CD4-positive, CD25-positive, alpha-beta regulatory T cell (primary cell): Measurements from ENCODE around the gene RBM43. TPM values are rescaled to one million over a fixed set of nuclear protein-coding genes. Genes with fewer than 3 reads are reported as not detected.

Experiments
- ATAC-seq, 2 donors: fragments of 150-1000 bp; cut with Tn5 transposase; one replicate each; pipeline ENCODE4 v1.10.0; 2021; ENCODE audit warnings: low read depth in 2 of 2, moderate number of reproducible peaks in 2 of 2, moderate library complexity in 1 of 2
- DNase-seq, 3 donors: peaks; one replicate each; pipeline versions ENCODE4 v3.0.0 to v3.0.0-alpha.2; 2012 to 2022; ENCODE audit warnings: mixed read lengths in 1 of 3
- H3K27ac ChIP-seq: one replicate; pipeline ENCODE4 v1.7.0; 2013; ENCODE audit warnings: mild to moderate bottlenecking, low read length; ENCODE audit not compliant: insufficient read depth, poor library complexity, severe bottlenecking
- H3K27me3 ChIP-seq: one replicate; pipeline ENCODE4 v1.7.0; 2013; ENCODE audit warnings: low read length; ENCODE audit not compliant: control insufficient read depth, insufficient read depth
- H3K36me3 ChIP-seq: one replicate; pipeline ENCODE4 v1.7.0; 2013; ENCODE audit warnings: mild to moderate bottlenecking, low read length, moderate library complexity; ENCODE audit not compliant: control insufficient read depth, insufficient read depth
- H3K4me1 ChIP-seq: 2 replicates; pipeline ENCODE4 v1.7.0; 2013; ENCODE audit warnings: mild to moderate bottlenecking, low read length; ENCODE audit not compliant: insufficient read depth, control insufficient read depth, poor library complexity, severe bottlenecking
- H3K4me3 ChIP-seq: one replicate; pipeline ENCODE4 v1.7.0; 2013; ENCODE audit warnings: low read depth, mild to moderate bottlenecking, low read length, moderate library complexity
- H3K9me3 ChIP-seq, 2 experiments: 1 replicate in 1 of 2; 2 replicates in 1 of 2; pipeline ENCODE4 v1.7.0; 2013; ENCODE audit warnings: low read length in 2 of 2, mild to moderate bottlenecking in 1 of 2, moderate library complexity in 1 of 2; ENCODE audit not compliant: control insufficient read depth in 2 of 2
- H3K27ac Mint-ChIP-seq, 3 donors: one replicate each; pipeline ENCODE4 v1.8.0; 2020 to 2022; ENCODE audit warnings: mild to moderate bottlenecking in 3 of 3, mixed read lengths in 3 of 3, moderate library complexity in 2 of 3
- H3K27me3 Mint-ChIP-seq: one replicate; pipeline ENCODE4 v1.8.0; 2022; ENCODE audit warnings: mild to moderate bottlenecking, mixed read lengths
- H3K36me3 Mint-ChIP-seq: one replicate; pipeline ENCODE4 v1.8.0; 2020; ENCODE audit warnings: mixed read lengths
- H3K4me1 Mint-ChIP-seq, 4 donors: one replicate each; pipeline ENCODE4 v1.8.0; 2020 to 2022; ENCODE audit warnings: mixed read lengths in 4 of 4, mild to moderate bottlenecking in 1 of 4
- H3K4me3 Mint-ChIP-seq, 4 donors: one replicate each; pipeline ENCODE4 v1.8.0; 2020 to 2022; ENCODE audit warnings: mild to moderate bottlenecking in 4 of 4, mixed read lengths in 4 of 4, moderate library complexity in 3 of 4
- H3K9me3 Mint-ChIP-seq, 7 donors: one replicate each; pipeline ENCODE4 v1.8.0; 2020 to 2022; ENCODE audit warnings: mixed read lengths in 7 of 7, mild to moderate bottlenecking in 3 of 7, moderate library complexity in 2 of 7
- polyA plus RNA-seq, 4 donors: library from polyadenylated mRNA; unstranded; fragments of 300-500 nt; fragmentation: Illumina TruSeq; gene quantifications; one replicate each; pipeline ENCODE4 v1.2.3, GENCODE V29; 2021
- total RNA-seq: library from RNA; stranded (reverse); gene quantifications from one replicate; pipeline ENCODE4 v1.2.3, GENCODE V29; 2022

Gene RBM43
- total and polyA plus RNA-seq, 5 donors from 2014 or later, result 4.2 to 12.3 (median 5.9) TPM

DNA sequence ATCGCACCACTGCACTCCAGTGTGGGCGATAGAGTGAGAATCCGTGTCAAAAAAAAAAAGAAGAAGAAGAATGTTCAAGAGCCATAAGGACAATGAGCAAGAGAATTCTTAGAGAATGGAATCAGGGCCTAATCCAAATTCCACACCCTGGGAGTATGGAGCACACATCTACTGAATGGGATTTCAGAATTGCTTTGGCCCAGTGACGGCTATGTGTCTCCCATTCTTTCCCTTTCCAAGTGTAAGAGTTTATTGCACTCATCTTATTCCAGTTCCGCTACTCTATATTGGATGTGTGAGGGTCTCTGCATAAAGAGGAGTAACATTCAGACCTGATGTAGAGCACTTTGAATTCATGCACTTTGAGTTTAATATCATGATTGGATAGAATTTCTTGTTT is 5.9 kb upstream of the RBM43 start:
- no peak overlapping the region for H3K27ac ChIP-seq
- H3K4me1 ChIP-seq, result no peaks in the 10 kb centered on the region
- H3K36me3 ChIP-seq, result peaks cover 27% of the 10 kb centered on the region
- Mint-ChIP-seq H3K27me3 (peaks cover 6% of the 10 kb centered on the region), H3K9me3 (peaks cover 0 to 4% (median 0%) of the 10 kb centered on the region in 7 donors), H3K4me1 (peaks cover 5 to 24% (median 10%) of the 10 kb centered on the region in 4 donors), H3K4me3 (no peak overlapping the region), H3K36me3 (peaks cover 17% of the 10 kb centered on the region), H3K27ac (no peak overlapping the region)
- H3K27me3 ChIP-seq, result no peaks in the 10 kb centered on the region
- H3K9me3 ChIP-seq, result no peaks in the 10 kb centered on the region
- DNase-seq, result no peak
- no peak overlapping the region for H3K4me3 ChIP-seq
- no peak for ATAC-seq

DNA sequence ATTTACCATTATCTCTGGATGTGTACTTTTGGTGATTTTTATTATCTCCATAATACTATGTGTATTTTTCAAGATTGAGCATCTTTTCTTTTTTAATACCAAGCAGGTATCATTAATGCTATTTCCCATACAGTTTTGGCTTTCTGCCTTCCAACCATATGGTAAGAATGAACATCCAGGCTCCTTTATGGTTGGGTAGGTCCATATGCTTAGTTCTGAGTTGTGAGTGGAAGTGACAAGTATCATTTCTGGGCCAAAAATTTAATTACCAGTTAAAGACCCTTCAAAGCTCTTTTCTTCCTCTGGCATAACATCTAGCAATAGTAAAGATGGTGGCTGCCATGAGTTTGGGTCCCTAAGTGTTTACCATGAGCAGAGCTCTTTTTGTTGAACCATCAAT is 4.3 kb upstream of the RBM43 start:
- Histone ChIP-seq H3K9me3 (no peaks in the 10 kb centered on the region), H3K4me3 (no peak overlapping the region), H3K4me1 (peaks cover 10% of the 10 kb centered on the region), H3K36me3 (peaks cover 14% of the 10 kb centered on the region), H3K27ac (no peak overlapping the region), H3K27me3 (no peaks in the 10 kb centered on the region)
- Mint-ChIP-seq H3K4me1 (peaks cover 9 to 35% (median 14%) of the 10 kb centered on the region in 4 donors), H3K27ac (no peak overlapping the region), H3K9me3 (peaks cover 0 to 3% (median 0%) of the 10 kb centered on the region in 7 donors), H3K27me3 (peaks cover 6% of the 10 kb centered on the region), H3K36me3 (peaks cover 11% of the 10 kb centered on the region), H3K4me3 (no peak overlapping the region)
- ATAC-seq, result no peak
- DNase-seq, result no peak

DNA sequence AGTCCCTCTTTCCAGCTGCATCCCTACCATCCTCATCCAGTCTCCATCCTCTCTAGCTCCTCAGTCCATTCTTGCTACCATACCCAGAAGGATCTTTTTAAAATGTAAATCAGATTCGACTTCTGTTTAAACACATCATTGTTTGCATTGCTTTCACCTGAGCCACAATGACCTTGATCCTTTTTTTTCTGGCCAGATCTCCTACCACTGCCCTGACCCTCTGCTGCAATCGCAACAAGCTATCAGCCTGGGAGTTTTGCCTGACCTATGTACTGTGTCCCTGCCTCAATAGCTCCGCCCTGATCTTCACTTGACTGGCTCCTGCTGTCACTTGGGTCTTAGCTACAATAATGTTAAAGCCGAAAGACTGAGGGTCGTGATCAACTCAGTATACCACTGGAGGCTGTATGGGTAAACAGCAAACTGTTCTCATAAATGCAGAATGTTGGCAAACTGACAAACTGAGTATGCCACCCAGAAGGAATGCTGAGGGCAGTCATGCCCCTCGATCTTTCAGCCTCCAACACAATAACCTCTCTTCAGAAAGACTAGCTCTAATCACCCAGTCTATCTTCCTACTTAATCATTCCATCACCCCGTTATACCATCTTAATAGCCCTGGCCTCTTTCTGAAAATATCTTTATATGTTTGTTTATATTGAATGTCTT is 2.6 kb upstream of the RBM43 start:
- Mint-ChIP-seq H3K9me3 (peaks cover 0 to 2% (median 0%) of the 10 kb centered on the region in 7 donors), H3K27me3 (peaks cover 6% of the 10 kb centered on the region), H3K27ac (peak overlapping the region; percentile 25 to 76 (median 55)), H3K36me3 (peaks cover 3% of the 10 kb centered on the region), H3K4me1 (peaks cover 15 to 49% (median 26%) of the 10 kb centered on the region in 4 donors), H3K4me3 (peak overlapping the region; percentile 32 to 83 (median 54))
- DNase-seq, result no peak
- H3K9me3 ChIP-seq, result no peaks in the 10 kb centered on the region
- peaks cover 16% of the 10 kb centered on the region for H3K4me1 ChIP-seq
- H3K27ac ChIP-seq, result no peak overlapping the region
- ATAC-seq, result no peak
- H3K27me3 ChIP-seq, result no peaks in the 10 kb centered on the region
- no peak overlapping the region for H3K4me3 ChIP-seq
- no peaks in the 10 kb centered on the region for H3K36me3 ChIP-seq

DNA sequence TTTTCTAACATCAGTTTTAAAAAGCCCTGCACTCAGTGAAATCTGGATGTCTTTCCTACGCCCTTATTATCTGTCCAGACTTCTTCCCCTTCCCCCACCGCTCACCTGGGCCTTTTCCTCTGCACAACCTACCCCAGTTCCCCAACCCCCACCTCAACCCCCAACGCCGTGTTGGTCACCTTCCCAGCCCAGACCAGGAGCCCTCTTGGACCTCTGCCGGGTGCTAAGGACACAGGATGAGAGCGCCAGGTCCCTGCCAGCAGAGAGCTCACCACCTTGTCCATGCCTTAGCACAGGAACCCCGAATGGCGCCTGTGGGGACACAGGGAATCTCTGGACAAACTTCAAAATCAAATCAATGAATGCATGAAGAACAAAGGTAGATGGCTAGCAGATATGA is 966 bp upstream of the RBM43 start:
- H3K4me3 Mint-ChIP-seq, result peak overlapping the region; percentile 69 to 91 (median 70)
- H3K27me3 ChIP-seq, result no peaks in the 10 kb centered on the region
- peaks cover 16% of the 10 kb centered on the region for H3K4me1 ChIP-seq
- H3K36me3 ChIP-seq, result no peaks in the 10 kb centered on the region
- no peaks in the 10 kb centered on the region for H3K36me3 Mint-ChIP-seq
- H3K4me3 ChIP-seq, result peak overlapping the region; percentile 98
- ATAC-seq, result no peak
- peaks cover 6% of the 10 kb centered on the region for H3K27me3 Mint-ChIP-seq
- no peaks in the 10 kb centered on the region for H3K9me3 ChIP-seq
- H3K27ac Mint-ChIP-seq, result peak overlapping the region; percentile 88 to 98 (median 97)
- no peak overlapping the region for H3K27ac ChIP-seq
- no peaks in the 10 kb centered on the region for H3K9me3 Mint-ChIP-seq
- no peak for DNase-seq
- H3K4me1 Mint-ChIP-seq, result peaks cover 11 to 49% (median 33%) of the 10 kb centered on the region in 4 donors

DNA sequence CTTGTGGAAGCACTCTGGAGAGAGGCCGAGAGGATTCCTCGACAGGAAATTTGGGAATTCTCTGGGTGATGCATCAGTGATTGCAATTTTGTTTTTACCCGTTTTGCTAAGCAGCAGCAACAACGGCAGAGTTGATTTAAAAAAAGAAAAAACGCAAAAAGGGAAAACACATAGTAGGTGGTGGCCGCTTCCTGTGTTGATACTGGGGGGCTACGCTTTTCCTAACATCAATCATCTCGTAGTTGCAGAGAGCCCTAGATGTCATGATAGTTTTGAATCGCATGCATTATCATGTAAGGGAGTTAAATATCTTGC is 271 bp upstream of the RBM43 start:
- no peak for DNase-seq
- Mint-ChIP-seq H3K27ac (peak overlapping the region; percentile 88 to 98 (median 97)), H3K4me1 (peaks cover 13 to 47% (median 32%) of the 10 kb centered on the region in 4 donors), H3K4me3 (peak overlapping the region; percentile 88 to 98 (median 94)), H3K9me3 (no peaks in the 10 kb centered on the region), H3K36me3 (no peaks in the 10 kb centered on the region), H3K27me3 (peaks cover 6% of the 10 kb centered on the region)
- H3K27me3 ChIP-seq, result no peaks in the 10 kb centered on the region
- peaks cover 16% of the 10 kb centered on the region for H3K4me1 ChIP-seq
- H3K9me3 ChIP-seq, result no peaks in the 10 kb centered on the region
- ATAC-seq, result no peak
- no peaks in the 10 kb centered on the region for H3K36me3 ChIP-seq
- H3K27ac ChIP-seq, result peak overlapping the region; percentile 92
- H3K4me3 ChIP-seq, result peak overlapping the region; percentile 98

DNA sequence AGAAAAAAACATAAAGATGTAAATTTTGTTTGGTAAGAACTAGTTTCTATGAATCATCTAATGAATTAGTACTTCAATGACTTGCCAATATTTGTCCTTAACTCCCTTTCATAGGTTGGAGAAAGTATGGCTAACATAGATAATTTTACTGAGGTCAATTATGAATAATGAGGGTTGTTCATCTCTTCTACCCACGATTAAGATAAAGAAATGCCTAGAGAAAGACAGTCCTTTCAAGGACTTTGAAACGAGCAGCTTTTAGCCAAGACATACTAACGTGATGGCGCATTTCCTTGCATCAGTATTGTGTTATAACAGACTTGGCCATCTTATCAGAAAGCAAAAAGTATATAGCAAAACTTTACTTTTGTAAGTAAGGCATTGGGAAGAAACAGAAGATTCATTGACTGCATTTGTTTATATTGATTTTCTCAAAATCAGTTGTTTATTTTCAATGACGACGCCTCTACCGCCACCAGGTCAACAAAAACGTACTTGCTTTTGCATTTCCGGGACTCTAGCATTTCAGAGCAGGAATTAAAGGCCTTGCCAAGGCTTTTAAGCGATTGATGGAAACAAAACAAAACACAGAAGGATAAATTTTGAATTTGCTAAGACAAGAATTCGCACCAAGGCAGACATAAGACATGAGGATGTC is 961 bp downstream of the RBM43 start:
- Histone ChIP-seq H3K27ac (peak overlapping the region; percentile 92), H3K9me3 (no peaks in the 10 kb centered on the region), H3K36me3 (no peaks in the 10 kb centered on the region), H3K4me1 (peaks cover 16% of the 10 kb centered on the region), H3K4me3 (peak overlapping the region; percentile 98), H3K27me3 (no peaks in the 10 kb centered on the region)
- Mint-ChIP-seq H3K27ac (peak overlapping the region; percentile 88 to 99 (median 99)), H3K4me3 (peak overlapping the region; percentile 88 to 98 (median 92)), H3K27me3 (peaks cover 6% of the 10 kb centered on the region), H3K36me3 (no peaks in the 10 kb centered on the region), H3K9me3 (no peaks in the 10 kb centered on the region), H3K4me1 (peaks cover 14 to 50% (median 32%) of the 10 kb centered on the region in 4 donors)
- DNase-seq (peak in 2 of 3 donors; percentile 4 to 68), ATAC-seq (no peak)

DNA sequence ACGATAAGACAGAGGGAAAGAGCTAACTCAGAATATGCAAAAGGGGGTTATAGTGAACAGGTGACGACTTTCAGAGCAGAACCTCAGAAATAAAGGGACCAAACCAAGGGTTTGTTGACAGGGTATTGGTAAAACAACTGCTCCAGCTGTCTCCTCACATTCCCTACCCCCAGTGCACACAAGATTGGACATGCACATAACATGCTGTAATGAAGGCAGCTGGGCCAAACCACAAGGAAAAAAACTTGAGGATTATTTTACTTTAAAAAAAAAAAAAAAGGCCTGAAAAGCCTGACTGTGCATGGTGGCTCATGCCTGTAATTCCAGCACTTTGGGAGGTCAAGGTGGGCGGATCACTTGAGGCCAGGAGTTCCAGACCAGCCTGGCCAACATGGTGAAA is 3.5 kb downstream of the RBM43 start:
- Histone ChIP-seq H3K27ac (no peak overlapping the region), H3K9me3 (no peaks in the 10 kb centered on the region), H3K4me1 (peaks cover 16% of the 10 kb centered on the region), H3K36me3 (peaks cover 13% of the 10 kb centered on the region), H3K27me3 (no peaks in the 10 kb centered on the region), H3K4me3 (no peak overlapping the region)
- no peaks in the 10 kb centered on the region for H3K27me3 Mint-ChIP-seq
- peak overlapping the region in 1 of 3 donors; percentile 55 for H3K27ac Mint-ChIP-seq
- no peak for DNase-seq
- H3K4me1 Mint-ChIP-seq, result peaks cover 19 to 63% (median 33%) of the 10 kb centered on the region in 4 donors
- no peak for ATAC-seq
- H3K4me3 Mint-ChIP-seq, result peak overlapping the region in 1 of 4 donors; percentile 56
- H3K9me3 Mint-ChIP-seq, result peaks cover 0 to 1% (median 0%) of the 10 kb centered on the region in 7 donors
- peaks cover 15% of the 10 kb centered on the region for H3K36me3 Mint-ChIP-seq
